ENCODE results near the gene CCNJL. TPM values are rescaled to one million over a fixed set of nuclear protein-coding genes. Genes with fewer than 3 reads are reported as not detected.

The CCNJL gene
- total and polyA plus RNA-seq, 12 donors: 2.9 to 20.8 (median 6.4) TPM

- no peak overlapping the region for H3K4me3 ChIP-seq
- DNase-seq: no peak
- H3K9me3 ChIP-seq: no peaks in the 10 kb centered on the region
- 86 to 88% methylated on average over 4 of the region's 4 CpGs for WGBS, 2 donors
- TF ChIP-seq, protein P1, sequence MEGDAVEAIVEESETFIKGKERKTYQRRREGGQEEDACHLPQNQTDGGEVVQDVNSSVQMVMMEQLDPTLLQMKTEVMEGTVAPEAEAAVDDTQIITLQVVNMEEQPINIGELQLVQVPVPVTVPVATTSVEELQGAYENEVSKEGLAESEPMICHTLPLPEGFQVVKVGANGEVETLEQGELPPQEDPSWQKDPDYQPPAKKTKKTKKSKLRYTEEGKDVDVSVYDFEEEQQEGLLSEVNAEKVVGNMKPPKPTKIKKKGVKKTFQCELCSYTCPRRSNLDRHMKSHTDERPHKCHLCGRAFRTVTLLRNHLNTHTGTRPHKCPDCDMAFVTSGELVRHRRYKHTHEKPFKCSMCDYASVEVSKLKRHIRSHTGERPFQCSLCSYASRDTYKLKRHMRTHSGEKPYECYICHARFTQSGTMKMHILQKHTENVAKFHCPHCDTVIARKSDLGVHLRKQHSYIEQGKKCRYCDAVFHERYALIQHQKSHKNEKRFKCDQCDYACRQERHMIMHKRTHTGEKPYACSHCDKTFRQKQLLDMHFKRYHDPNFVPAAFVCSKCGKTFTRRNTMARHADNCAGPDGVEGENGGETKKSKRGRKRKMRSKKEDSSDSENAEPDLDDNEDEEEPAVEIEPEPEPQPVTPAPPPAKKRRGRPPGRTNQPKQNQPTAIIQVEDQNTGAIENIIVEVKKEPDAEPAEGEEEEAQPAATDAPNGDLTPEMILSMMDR (IDR thresholded peaks at IDR 0.05): no peak
- no peak for ATAC-seq
- no peaks in the 10 kb centered on the region for H3K36me3 ChIP-seq
- intact Hi-C loops (cut with DNase I): no loop called here
- H3K27me3 ChIP-seq: no peaks in the 10 kb centered on the region
- no peak overlapping the region for H3K27ac ChIP-seq
- peaks cover 0 to 4% (median 0%) of the 10 kb centered on the region in 9 donors for H3K4me1 ChIP-seq
Measured at GRCh38 chr5:160330212-160330611, 17.8 kb upstream of the CCNJL start.

GRCh38 chr5:160327818-160328217, 15.5 kb upstream of the CCNJL start:
- WGBS, 2 donors: 72 to 78% methylated on average over 6 of the region's 6 CpGs
- no peak overlapping the region for H3K4me3 ChIP-seq
- no peak overlapping the region for H3K27ac ChIP-seq
- H3K4me1 ChIP-seq: no peaks in the 10 kb centered on the region
- TF ChIP-seq, protein P1 (IDR thresholded peaks at IDR 0.05): no peak
- intact Hi-C loops (cut with DNase I): no loop called here
- DNase-seq (no peak), ATAC-seq (no peak)
- no peaks in the 10 kb centered on the region for H3K36me3 ChIP-seq
- H3K9me3 ChIP-seq: no peaks in the 10 kb centered on the region
- H3K27me3 ChIP-seq: no peaks in the 10 kb centered on the region

- H3K27ac ChIP-seq: no peak overlapping the region
- H3K4me1 ChIP-seq: no peaks in the 10 kb centered on the region
- TF ChIP-seq, protein P1 (IDR thresholded peaks at IDR 0.05): no peak
- no peaks in the 10 kb centered on the region for H3K36me3 ChIP-seq
- no peak overlapping the region for H3K4me3 ChIP-seq
- no peaks in the 10 kb centered on the region for H3K27me3 ChIP-seq
- 83 to 84% methylated on average over 2 of the region's 2 CpGs for WGBS, 2 donors
- H3K9me3 ChIP-seq: no peaks in the 10 kb centered on the region
- intact Hi-C loops (cut with DNase I): no loop called here
- ATAC-seq: no peak
- no peak for DNase-seq
Measured at GRCh38 chr5:160326981-160327380, 14.6 kb upstream of the CCNJL start.

- no peak for DNase-seq
- no peaks in the 10 kb centered on the region for H3K9me3 ChIP-seq
- H3K27ac ChIP-seq: no peak overlapping the region
- 94 to 99% methylated on average over 2 of the region's 2 CpGs for WGBS, 2 donors
- no peak for ATAC-seq
- H3K4me1 ChIP-seq: no peaks in the 10 kb centered on the region
- TF ChIP-seq, protein P1 (IDR thresholded peaks at IDR 0.05): no peak
- H3K27me3 ChIP-seq: no peaks in the 10 kb centered on the region
- no peak overlapping the region for H3K4me3 ChIP-seq
- no peaks in the 10 kb centered on the region for H3K36me3 ChIP-seq
- intact Hi-C loops (cut with DNase I): no loop called here
Measured at GRCh38 chr5:160325716-160326115, 13.4 kb upstream of the CCNJL start.

All from heart right ventricle (tissue), 16 donors.